ENCODE data around the gene DBF4B. TPM values are rescaled to one million over a fixed set of nuclear protein-coding genes. Genes with fewer than 3 reads are reported as not detected.

Gene DBF4B
- total and polyA plus RNA-seq, 2 of the 13 experiments (the other 11 are each of a cell fraction or from before 2014, with no cell fraction given): 11.7 to 13.2 TPM

GRCh38 chr17:44775838-44776621 lies 67.6 kb downstream of the DBF4B start (continued):
- TF ChIP-seq, protein P1, sequence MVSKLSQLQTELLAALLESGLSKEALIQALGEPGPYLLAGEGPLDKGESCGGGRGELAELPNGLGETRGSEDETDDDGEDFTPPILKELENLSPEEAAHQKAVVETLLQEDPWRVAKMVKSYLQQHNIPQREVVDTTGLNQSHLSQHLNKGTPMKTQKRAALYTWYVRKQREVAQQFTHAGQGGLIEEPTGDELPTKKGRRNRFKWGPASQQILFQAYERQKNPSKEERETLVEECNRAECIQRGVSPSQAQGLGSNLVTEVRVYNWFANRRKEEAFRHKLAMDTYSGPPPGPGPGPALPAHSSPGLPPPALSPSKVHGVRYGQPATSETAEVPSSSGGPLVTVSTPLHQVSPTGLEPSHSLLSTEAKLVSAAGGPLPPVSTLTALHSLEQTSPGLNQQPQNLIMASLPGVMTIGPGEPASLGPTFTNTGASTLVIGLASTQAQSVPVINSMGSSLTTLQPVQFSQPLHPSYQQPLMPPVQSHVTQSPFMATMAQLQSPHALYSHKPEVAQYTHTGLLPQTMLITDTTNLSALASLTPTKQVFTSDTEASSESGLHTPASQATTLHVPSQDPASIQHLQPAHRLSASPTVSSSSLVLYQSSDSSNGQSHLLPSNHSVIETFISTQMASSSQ (IDR thresholded peaks at IDR 0.05; ENCODE audit: low read depth): peak; percentile 33; the same call in 1 of the 2 replicates
- TF ChIP-seq, protein P1 (CRISPR knock-in tag; IDR thresholded peaks at IDR 0.05; ENCODE audit: borderline replicate concordance): no peak
- TF ChIP-seq ZNF124 (CRISPR knock-in tag; IDR thresholded peaks at IDR 0.05) (no peak), PHF5A (CRISPR knock-in tag; IDR thresholded peaks at IDR 0.05; ENCODE audit: low read depth, unreplicated experiment) (no peak), TEAD3 (CRISPR knock-in tag; optimal IDR thresholded peaks at IDR 0.05; ENCODE audit: borderline replicate concordance) (no peak), TOPORS (CRISPR knock-in tag; IDR thresholded peaks at IDR 0.05) (no peak), NFIB (CRISPR knock-in tag; IDR thresholded peaks at IDR 0.05; ENCODE audit: borderline replicate concordance) (no peak), ZNF563 (CRISPR knock-in tag; IDR thresholded peaks at IDR 0.05) (0 out of 2 replicates have a peak, but pooled peaks have one; percentile 36), HDAC2 (CRISPR knock-in tag; IDR thresholded peaks at IDR 0.05) (no peak), ZNF414 (CRISPR knock-in tag; IDR thresholded peaks at IDR 0.05) (no peak), RARG (CRISPR knock-in tag; IDR thresholded peaks at IDR 0.05; ENCODE audit: low read depth) (no peak), PRDM15 (CRISPR knock-in tag; IDR thresholded peaks at IDR 0.05) (no peak)
- TF ChIP-seq, protein P2, sequence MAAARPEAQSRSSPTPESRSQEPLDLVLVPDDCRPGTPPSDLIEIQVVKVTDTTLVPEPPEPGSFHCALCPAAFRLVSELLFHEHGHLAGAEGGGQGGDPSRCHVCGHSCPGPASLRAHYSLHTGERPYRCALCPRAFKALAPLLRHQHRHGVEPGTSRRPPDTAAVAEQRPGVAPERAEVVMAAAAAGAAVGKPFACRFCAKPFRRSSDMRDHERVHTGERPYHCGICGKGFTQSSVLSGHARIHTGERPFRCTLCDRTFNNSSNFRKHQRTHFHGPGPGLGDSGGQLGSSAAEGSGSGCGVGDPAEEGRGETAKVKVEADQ (CRISPR knock-in tag; IDR thresholded peaks at IDR 0.05; ENCODE audit: borderline replicate concordance): no peak
- TF ChIP-seq, protein P3, sequence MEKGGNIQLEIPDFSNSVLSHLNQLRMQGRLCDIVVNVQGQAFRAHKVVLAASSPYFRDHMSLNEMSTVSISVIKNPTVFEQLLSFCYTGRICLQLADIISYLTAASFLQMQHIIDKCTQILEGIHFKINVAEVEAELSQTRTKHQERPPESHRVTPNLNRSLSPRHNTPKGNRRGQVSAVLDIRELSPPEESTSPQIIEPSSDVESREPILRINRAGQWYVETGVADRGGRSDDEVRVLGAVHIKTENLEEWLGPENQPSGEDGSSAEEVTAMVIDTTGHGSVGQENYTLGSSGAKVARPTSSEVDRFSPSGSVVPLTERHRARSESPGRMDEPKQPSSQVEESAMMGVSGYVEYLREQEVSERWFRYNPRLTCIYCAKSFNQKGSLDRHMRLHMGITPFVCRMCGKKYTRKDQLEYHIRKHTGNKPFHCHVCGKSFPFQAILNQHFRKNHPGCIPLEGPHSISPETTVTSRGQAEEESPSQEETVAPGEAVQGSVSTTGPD (CRISPR knock-in tag; IDR thresholded peaks at IDR 0.05): no peak; the same call in 1 of the 2 replicates
- TF ChIP-seq, protein P4, sequence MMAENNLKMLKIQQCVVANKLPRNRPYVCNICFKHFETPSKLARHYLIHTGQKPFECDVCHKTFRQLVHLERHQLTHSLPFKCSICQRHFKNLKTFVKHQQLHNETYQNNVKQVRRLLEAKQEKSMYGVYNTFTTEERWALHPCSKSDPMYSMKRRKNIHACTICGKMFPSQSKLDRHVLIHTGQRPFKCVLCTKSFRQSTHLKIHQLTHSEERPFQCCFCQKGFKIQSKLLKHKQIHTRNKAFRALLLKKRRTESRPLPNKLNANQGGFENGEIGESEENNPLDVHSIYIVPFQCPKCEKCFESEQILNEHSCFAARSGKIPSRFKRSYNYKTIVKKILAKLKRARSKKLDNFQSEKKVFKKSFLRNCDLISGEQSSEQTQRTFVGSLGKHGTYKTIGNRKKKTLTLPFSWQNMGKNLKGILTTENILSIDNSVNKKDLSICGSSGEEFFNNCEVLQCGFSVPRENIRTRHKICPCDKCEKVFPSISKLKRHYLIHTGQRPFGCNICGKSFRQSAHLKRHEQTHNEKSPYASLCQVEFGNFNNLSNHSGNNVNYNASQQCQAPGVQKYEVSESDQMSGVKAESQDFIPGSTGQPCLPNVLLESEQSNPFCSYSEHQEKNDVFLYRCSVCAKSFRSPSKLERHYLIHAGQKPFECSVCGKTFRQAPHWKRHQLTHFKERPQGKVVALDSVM (CRISPR knock-in tag; IDR thresholded peaks at IDR 0.05): no peak

Measured in HepG2 (cell line).